ENCODE measurements around the gene TNN.

The TNN gene

DNA sequence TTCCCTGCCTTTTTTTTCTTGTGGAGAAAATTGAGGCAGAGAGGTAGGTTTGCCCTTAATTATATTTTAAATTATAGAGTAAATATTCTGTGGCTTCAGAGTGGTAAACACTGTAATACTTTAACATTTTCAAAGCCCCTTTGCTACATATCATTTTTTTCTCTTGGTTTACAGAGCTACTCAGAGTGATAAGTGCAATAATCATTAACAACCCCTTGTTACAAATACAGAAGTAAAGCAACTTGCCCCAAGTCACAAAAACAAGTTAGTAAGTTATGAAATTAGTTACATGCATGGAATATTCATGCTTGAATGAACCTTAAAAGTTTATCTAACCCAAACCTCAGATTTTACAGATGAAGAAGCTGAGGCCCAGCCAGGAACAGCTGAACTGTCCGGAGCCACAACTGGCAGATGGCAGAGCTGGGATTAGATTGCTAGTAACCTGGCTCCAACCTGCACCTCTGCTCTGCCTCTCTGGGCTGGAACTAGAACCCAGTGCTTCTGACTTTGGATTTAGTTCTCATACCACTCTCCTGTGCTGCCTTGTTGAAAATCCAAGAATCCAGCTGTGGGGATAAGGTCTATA, 48.7 kb downstream of the TNN start:
- no peak for DNase-seq

DNA sequence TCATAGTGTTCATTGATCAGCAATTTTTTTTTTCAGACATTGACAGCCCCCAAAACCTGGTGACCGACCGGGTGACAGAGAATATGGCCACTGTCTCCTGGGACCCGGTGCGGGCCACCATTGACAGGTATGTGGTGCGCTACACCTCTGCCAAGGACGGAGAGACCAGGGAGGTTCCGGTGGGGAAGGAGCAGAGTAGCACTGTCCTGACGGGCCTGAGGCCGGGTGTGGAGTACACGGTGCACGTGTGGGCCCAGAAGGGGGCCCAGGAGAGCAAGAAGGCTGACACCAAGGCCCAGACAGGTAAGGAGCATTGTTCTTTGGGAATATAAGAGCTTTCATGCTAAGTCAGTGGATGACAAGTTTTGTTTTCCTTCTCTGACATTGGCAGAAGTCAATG, 49.3 kb downstream of the TNN start:
- no peak for DNase-seq

DNA sequence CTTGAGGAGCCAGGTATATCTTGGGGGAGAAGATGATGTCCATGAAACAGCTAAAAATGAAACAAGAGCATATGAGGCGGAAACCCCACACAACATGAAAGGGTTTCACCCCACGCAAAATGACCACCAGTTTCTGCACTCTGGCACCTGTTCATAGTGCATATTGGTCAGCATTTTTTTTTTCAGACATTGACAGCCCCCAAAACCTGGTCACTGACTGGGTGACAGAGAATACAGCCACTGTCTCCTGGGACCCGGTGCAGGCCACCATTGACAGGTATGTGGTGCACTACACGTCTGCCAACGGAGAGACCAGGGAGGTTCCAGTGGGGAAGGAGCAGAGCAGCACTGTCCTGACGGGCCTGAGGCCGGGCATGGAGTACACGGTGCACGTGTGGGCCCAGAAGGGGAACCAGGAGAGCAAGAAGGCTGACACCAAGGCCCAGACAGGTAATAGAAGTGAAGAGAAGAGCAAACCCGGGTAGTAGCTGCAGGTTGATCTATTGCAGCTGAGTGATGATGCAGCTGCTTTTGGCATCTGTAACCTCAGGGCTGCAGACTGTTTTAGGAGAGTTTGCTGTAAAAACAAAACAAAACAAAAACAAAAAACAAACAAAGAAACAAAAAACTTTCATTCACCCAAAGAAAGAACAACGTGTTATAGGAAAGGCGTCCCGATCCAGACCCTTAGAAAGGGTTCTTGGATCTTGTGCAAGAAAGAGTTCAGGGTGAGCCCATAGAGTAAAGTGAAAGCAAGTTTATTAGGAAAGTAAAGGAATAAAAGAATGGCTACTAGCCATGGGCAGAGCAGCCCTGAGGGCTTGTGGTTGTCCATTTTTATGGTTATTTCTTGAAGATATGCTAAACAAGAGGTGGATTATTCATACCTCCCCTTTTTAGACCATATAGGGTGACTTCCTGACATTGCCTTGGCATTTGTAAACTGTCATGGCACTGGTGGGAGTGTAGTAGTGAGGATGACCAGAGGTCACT, 51.0 kb downstream of the TNN start:
- DNase-seq: no peak

DNA sequence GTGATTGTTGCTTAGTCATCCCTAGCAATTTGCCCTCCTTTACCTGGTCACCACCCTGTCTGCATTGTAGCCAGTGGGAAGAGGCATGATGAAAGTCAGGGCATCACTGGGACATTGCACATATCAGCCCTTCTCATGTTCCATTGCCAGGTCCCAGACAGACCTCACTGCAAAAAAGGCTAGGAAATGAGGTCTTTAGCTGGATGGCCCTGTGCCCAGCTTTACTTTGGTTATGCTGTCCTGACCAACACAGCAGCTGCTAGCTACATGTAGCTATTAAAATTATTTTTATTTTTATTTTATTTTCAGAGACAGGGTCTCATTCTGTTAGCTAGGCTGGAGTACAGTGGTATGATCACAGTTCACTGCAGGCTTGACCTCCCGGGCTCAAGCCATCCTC, 52.9 kb downstream of the TNN start:
- DNase-seq: no peak

DNA sequence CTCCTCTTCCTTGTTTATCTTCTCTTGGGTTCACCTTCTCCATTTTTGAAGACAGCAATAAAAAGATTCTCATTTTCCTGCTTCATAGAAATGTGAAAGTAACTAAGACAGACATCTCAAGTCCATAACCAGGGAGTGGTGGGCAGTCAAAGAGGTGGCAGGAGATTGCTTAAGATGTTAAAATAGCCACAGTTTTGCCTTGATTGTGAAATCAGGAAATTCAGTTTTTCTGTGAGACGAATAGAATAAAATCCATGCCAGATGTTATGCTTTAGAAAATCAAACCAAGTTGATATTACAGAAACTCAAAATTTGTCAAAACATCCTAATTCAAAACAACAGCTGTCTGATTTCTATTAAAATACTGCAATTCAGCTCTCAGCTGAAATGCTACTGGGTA, 57.2 kb downstream of the TNN start:
- DNase-seq: no peak

DNA sequence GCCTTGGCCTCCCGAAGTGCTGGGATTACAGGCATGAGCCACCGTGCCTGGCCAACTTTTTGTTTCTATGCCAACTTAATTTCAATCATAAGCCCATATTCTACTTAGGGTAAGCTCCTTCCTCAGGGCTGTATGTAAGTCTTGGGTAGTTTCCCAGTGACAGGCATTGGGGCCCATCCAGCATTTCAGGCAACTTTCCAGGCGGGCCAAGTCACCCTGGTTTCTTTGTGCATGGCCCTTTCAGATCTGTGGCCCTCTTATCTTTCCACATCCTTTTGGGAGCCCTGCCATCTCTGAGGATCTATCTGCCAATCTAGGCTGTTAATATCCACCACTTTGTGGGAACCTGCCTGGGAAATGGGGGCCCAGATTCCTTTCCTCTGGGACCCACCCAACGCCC, 58.7 kb downstream of the TNN start:
- no peak for DNase-seq

DNA sequence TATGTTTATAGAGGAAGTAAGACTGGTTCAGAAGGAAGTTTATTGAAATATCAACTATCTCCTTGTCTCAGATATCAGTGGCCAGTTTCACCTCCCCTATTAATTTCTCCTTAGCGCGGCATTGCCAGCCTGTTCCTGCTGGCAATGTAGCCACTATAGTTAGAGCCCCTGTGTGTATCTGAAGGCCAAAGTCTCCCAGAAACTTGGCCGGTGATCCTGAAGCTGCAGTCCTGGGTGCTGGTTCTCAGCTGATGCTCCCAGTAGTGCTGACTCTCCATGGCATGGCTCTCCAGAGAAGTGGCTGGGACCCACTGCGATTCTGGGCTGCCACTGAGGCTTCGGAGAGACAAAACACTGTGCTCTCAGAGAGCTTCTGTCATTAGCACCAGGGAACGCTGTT, 59.9 kb downstream of the TNN start:
- DNase-seq: no peak

DNA sequence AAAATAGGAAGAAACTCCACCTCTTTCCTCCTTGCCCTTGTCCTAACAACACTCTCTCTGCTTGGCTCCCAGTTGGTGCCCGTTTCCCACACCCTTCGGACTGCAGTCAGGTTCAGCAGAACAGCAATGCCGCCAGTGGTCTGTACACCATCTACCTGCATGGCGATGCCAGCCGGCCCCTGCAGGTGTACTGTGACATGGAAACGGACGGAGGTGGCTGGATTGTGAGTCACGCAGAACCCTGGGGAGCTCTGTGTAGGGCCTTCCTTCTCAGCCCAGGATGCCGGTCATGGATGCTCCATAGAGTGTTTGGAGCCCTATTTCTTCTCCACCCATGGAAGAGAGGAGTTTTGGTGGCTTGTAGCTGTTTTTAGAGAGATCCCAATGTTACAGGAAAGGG, 60.9 kb downstream of the TNN start:
- no peak for DNase-seq

DNA sequence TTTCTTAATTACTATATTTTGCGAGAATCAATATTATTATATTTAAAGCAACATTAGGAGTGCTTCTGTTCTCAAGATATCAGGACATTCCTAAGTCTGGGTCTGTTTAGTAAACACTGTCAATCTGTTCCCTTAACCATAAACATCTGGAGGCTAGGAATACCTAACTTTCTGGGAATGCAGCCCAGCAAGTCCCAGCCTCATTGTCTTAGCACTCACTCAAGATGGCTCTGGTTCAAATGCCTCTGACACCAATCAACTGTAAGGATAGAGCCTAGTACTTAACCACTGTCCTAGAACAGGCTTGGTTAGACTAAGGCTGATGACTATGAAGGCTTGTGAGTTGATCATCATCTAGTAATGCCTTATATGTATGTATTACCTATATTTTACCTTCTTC, 61.5 kb downstream of the TNN start:
- DNase-seq: no peak

DNA sequence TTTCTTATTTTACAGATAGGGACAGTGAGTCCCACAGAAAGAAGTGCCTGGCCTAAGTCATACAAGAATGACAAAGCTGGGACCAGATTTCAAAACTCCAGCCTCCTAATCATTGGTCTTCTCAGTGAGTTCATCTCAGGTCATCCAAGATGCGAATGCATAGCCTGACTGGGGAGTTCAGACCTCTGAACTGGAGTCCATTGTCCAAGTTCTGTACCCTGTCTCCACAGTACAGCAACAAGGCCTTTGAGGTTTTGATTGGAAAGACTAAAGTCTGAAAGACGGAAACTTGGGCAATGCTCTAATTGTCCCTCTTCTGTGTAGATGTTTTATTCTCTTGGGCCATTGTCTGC, 62.0 kb downstream of the TNN start:
- DNase-seq: no peak

DNA sequence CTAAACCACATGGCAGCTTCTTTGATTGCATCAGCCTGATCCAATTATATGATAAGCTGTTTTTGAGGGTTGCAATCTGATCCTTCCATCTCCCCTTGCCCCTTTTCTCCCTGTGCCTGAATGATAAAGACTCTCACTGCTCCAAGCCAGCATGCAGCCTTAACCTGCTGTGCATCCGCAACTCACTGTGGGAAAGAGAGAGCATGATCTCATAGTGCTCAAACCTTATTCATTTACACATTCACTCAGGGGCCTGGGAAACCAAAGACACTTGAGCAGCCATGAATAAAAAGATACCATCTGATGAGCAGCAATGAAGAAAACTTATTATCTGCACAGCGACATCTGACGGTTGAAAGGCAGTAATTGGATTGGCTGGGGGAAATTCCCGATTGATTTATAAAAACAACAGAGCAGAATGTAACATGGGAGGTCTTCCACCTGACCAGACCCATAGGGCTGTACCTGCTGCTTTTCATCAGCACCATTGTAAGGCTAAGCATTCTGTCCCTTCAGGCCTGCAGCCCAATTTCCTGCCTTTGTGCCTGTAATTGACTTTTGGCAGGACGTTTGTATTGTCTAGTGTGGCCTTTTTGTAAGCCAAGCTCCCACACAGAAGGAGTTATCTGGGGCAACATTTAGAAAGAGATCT, 62.5 kb downstream of the TNN start:
- DNase-seq: no peak

DNA sequence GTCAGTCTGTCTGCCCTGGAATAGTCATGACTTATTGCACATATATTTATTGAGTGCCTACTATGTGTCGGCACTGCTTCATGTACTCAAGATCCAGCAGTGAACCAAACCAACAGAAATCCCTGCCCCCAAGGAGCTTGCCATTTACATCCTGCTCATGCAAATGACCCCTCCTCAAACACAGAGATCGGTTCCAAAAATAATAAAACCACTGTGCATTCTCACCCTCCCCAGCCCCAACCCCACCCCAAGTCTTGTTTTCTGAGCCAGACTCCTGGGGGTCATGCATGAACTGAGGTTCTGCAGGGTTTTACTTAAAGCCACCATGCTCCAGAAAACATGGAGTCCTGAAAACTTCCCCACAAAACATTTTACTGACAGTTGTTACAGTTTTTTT, 63.0 kb downstream of the TNN start:
- DNase-seq: no peak

DNA sequence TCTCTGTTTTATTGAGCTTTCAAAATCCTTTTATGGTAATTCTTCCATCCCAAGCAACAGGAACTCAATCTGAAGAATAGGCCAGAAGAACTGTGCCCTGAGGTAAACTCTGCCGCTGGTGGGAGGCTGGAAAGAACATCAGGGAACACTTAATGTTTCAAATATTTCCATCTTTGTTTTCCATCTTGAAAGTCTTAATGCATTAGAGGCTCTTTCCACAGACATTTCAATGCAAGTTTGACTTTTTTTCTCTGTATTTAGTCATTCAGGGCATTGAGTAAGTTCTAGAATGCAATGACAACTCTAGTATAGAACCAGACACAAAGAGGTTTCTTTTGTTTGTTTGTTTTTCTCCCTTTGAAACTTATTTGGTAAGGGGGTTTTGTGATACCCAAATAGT, 63.5 kb downstream of the TNN start:
- DNase-seq: no peak

DNA sequence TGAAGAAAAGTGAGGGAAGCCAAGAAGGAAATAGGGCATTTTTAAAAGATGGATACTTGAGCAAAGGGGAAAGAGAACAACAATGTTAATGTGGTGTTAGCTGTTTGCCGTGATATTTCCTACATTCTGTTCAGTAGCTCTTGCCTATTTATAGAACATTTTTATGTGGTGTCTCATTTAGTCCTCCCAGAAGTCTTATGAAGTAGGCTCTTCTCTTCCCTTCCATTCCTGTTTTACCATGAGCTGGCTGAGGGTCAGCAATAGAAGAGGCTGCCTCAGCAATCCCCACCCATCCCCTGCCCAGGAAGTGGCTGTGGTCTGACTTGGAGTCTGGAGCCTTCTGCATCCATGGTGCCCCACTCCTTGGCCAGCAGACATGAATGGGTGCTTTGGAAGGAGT, 64.8 kb downstream of the TNN start:
- DNase-seq: no peak

DNA sequence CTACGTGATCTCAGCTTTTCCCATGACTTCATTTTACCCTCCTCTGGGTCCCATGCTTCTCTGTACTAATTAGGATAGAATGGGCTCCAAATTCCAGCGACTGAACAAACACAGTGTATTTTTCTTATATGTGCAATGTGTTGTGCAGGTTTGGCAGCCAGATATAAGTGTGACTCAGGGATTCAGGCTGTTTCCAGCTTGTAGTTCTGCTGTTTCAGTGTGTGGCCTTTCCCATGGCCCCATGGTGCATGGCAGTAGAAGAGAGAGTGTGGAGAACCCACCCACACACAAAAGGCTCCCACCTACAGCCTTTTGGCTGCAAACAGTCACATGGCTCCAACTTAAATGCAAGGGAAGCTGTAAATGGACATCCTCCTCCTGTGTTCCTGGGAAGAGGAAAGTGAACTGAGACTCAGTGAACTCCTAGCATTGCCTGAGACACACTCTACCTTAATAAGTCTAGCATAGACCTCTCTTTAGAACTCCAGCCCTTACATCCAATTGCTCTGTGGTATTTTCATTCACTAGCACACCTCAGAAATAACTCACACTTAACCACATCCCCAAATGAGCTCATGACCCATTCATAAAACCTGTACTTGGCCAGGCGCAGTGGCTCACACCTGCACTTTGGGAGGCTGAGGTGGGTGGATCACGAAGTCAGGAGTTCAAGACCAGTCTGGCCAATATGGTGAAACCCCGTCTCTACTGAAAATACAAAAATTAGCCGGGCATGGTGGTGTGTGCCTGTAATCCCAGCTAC, 66.2 kb downstream of the TNN start:
- no peak for DNase-seq

DNA sequence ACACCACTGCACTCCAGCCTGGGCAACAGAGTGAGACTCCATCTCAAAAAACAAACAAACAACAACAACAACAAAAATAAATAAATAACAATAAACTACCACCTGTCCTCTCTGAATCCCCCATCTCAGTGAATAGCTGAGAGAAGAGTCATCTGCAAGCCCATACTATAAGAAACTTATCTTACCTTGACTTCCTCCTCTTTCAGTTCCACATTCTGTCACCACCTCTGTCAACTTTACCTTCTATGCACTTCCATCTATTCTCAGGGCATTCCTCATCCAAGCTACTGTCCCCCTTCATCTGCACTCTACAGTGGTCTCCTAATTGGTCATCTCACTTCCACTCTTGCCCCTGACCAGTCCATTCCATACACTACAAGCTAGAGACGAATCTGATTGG, 66.9 kb downstream of the TNN start:
- no peak for DNase-seq

DNA sequence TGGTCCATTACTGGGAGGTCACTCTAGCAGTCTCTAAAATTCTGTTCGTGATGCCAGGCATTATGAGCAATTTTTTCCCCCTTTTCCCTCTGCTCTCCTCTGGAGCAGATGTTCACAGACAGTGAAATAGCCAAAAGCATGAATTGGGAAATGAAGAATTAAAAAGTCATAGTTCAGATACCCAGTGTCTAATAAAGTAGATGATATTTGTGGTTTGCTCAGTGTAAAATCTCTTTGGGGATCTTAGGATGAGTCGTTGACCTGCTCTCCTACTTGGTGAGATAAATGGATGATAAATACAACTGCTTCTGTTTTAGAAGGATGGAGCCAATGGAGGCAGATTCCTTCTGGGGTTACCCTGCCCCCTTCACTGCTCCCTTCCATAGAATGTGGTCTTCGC, 68.6 kb downstream of the TNN start:
- DNase-seq: no peak

DNA sequence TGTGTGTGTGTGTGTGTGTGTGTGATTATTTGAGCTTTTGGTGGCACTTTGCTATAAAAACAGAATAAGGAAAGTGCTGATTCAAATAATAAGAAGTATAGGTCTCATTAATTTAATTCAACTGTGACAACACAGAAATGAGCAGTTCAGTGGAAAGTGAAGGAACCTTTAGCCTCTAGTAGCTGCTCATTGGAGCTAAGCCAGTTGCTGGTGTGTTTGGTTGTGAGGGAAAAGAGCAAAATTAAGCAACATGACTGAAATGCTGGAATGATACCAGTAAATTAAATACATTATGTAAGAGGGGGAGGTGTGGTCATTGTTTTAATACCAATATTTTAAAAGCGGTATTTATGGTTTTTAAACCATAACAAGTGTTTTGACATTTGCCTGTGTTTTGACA, 69.7 kb downstream of the TNN start:
- DNase-seq: no peak

DNA sequence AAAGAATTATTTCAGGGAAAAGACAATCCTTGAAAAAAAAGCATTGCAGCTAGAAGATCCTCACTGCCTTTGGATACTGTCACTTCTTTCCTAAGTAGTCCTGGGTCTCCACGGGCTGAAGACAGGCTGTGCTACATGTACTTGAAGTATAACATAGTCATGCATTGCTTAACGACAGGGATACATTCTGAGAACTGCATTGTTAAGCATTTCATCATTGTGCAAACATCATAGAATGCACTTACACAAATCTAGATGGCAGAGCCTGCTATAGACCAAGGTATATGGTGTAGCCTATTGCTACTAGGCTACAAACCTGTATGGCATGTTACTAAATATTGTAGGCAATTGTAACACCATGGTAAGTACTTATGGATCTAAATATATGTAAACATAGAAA, 70.9 kb downstream of the TNN start:
- DNase-seq: no peak

DNA sequence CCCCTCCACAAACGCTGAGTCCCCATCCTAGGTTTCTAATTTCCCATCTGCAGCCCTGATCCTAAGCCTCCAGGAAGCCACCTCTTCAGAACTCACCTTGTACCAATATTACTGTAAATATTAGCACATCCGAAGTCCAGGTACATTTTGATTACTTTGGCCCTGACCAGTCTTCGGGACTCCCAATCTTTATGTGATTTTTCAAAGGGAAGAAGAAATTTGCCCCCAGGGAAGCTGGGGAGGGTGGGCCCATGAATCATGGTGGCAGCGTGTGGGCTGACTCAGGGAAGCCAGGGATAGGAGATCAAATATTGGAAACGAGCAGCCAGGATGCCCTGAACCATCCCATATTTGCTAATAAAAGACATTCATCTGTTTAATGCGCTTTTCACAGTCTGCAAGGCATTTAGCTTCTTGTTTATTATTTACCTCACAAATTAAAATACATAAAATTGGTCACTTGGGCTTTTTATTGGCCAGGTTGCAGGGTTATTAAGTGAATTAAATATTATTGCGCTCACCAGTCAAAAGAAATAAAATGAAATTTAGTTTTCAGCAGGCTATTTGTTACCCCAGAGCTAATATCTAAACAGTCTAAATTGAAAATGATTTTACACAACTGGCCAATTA, 78.4 kb downstream of the TNN start:
- no peak for DNase-seq

DNA sequence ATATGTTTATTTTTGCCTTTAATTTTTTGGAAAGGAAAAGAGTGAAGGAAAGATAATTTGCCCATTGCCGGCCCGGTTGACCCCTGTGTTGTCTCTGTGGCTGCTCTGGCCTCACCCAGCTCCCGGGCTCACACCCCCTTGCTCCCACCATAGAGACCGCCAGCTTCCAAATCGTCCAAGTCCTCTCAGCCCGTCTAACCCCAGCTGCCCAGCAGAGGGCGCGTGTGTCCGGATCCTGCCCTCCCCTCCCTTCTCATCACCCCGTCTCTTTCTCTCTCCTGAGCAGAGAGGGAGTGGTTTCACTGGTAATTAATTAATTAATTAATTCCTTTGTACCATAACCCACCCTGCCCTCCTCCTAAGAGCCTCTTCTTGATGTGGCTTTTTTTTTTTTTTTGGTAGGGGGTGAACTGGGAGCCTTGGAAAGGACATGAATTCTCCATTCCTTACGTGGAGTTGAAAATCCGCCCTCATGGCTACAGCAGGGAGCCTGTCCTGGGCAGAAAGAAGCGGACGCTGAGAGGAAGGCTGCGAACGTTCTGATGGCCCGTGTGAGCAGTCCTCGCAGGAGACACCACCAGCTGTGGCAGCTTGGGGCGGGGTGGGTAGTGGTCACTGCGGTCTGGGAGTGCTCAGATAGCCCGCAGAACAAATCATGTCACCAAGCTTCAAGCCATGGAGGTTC, 79.0 kb downstream of the TNN start:
- no peak for DNase-seq

DNA sequence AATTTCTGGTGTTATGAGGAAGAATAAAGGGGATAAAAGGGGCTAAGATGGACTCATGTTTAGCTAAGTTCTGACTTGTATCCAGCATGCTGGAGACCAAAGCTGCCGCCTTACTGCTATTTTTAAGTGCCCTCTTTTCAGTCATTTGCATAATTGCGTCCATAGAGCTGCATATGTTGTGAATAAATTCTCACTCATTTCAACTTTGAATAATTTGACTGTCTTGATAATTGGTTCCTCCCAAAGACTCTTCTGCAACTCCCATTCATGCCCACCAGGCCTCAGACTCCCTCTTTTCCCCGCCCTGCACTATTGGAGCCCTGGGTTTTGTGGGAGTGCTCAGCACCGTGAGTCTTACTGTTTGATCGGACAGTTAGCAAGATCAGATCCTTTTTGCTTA, 79.9 kb downstream of the TNN start:
- DNase-seq: no peak
